ENCODE results near the gene ANKMY1. TPM values are rescaled to one million over a fixed set of nuclear protein-coding genes. Genes with fewer than 3 reads are reported as not detected.

ANKMY1 gene
- total RNA-seq, 4 donors from 2014 or later, result 9.1 to 10.9 (median 10.2) TPM

GRCh38 chr2:240441993-240442411, 115.8 kb downstream of the ANKMY1 start:
- WGBS, result 89% methylated on average over 13 of the region's 17 CpGs
- TF ChIP-seq POLR2A (IDR thresholded peaks at IDR 0.05; ENCODE audit: low read depth) (no peak), POLR2AphosphoS5 (IDR thresholded peaks at IDR 0.05) (no peak), CTCF (IDR thresholded peaks at IDR 0.05) (no peak), EP300 (IDR thresholded peaks at IDR 0.05) (no peak)
- Histone ChIP-seq H3K9me3 (no peaks in the 10 kb centered on the region), H3K27me3 (peaks cover 0 to 5% (median 0%) of the 10 kb centered on the region in 4 donors), H3K36me3 (peaks cover 0 to 23% (median 5%) of the 10 kb centered on the region in 4 donors), H3K27ac (replicated peaks in 1 of 4) (no peak overlapping the region), H3K4me3 (no peak overlapping the region), H3K4me1 (peaks cover 20 to 50% (median 36%) of the 10 kb centered on the region in 4 donors)
- no peak for DNase-seq (ENCODE audit: extremely low spot score)
- intact Hi-C loops (cut with DNase I), result no loop called here

GRCh38 chr2:240441326-240441992, 116.3 kb downstream of the ANKMY1 start:
- 80% methylated on average over 11 of the region's 27 CpGs for WGBS
- no peaks in the 10 kb centered on the region for H3K9me3 ChIP-seq
- no peak for DNase-seq (ENCODE audit: extremely low spot score)
- H3K36me3 ChIP-seq, result peaks cover 0 to 20% (median 5%) of the 10 kb centered on the region in 4 donors
- peaks cover 25 to 56% (median 42%) of the 10 kb centered on the region in 4 donors for H3K4me1 ChIP-seq
- intact Hi-C loops (cut with DNase I), result no loop called here
- no peak for TF ChIP-seq EP300 (IDR thresholded peaks at IDR 0.05)
- TF ChIP-seq POLR2A (IDR thresholded peaks at IDR 0.05; ENCODE audit: low read depth), result no peak
- TF ChIP-seq CTCF (IDR thresholded peaks at IDR 0.05), result no peak
- no peak for TF ChIP-seq POLR2AphosphoS5 (IDR thresholded peaks at IDR 0.05)
- H3K4me3 ChIP-seq, result no peak overlapping the region
- H3K27ac ChIP-seq (replicated peaks in 1 of 4), result no peak overlapping the region
- H3K27me3 ChIP-seq, result peaks cover 0 to 9% (median 0%) of the 10 kb centered on the region in 4 donors

- DNase-seq (ENCODE audit: extremely low spot score), result no peak
- WGBS, result 86% methylated on average over 7 of the region's 18 CpGs
- H3K4me1 ChIP-seq, result peaks cover 32 to 62% (median 47%) of the 10 kb centered on the region in 4 donors
- H3K27ac ChIP-seq (replicated peaks in 1 of 4), result no peak overlapping the region
- no peaks in the 10 kb centered on the region for H3K9me3 ChIP-seq
- TF ChIP-seq POLR2A (IDR thresholded peaks at IDR 0.05; ENCODE audit: low read depth), result no peak
- no peak for TF ChIP-seq CTCF (IDR thresholded peaks at IDR 0.05)
- no peak for TF ChIP-seq EP300 (IDR thresholded peaks at IDR 0.05)
- no peak overlapping the region for H3K4me3 ChIP-seq
- intact Hi-C loops (cut with DNase I), result no loop called here
- peaks cover 0 to 14% (median 1%) of the 10 kb centered on the region in 4 donors for H3K36me3 ChIP-seq
- peaks cover 0 to 15% (median 0%) of the 10 kb centered on the region in 4 donors for H3K27me3 ChIP-seq
These were observed 117.0 kb downstream of the ANKMY1 start for GRCh38 chr2:240440704-240441320.

- intact Hi-C loops (cut with DNase I), result no loop called here
- 94% methylated on average over 5 of the region's 12 CpGs for WGBS
- no peak overlapping the region for H3K27ac ChIP-seq (replicated peaks in 1 of 4)
- peaks cover 0 to 11% (median 0%) of the 10 kb centered on the region in 4 donors for H3K36me3 ChIP-seq
- peaks cover 0 to 16% (median 0%) of the 10 kb centered on the region in 4 donors for H3K27me3 ChIP-seq
- no peak for DNase-seq (ENCODE audit: extremely low spot score)
- H3K9me3 ChIP-seq, result no peaks in the 10 kb centered on the region
- H3K4me1 ChIP-seq, result peaks cover 32 to 62% (median 47%) of the 10 kb centered on the region in 4 donors
- H3K4me3 ChIP-seq, result no peak overlapping the region
- no peak for TF ChIP-seq CTCF (IDR thresholded peaks at IDR 0.05)
- no peak for TF ChIP-seq POLR2AphosphoS5 (IDR thresholded peaks at IDR 0.05)
- no peak for TF ChIP-seq EP300 (IDR thresholded peaks at IDR 0.05)
- TF ChIP-seq POLR2A (IDR thresholded peaks at IDR 0.05; ENCODE audit: low read depth), result no peak
These were observed 117.5 kb downstream of the ANKMY1 start for GRCh38 chr2:240440251-240440650.
